Upper lobe of right lung (tissue), 1 donor: ENCODE data around the gene BBS4. TPM values are rescaled to one million over a fixed set of nuclear protein-coding genes. Genes with fewer than 3 reads are reported as not detected.
"Not testable (repeated sequence)": the region's sequence is repeated elsewhere in the genome, so short reads cannot be mapped to it uniquely, and the experiment has no call there.

Experiments
- ATAC-seq: fragments of 200-7000 bp; cut with Tn5 transposase; one replicate; pipeline ENCODE4 v1.9.1; 2020; ENCODE audit warnings: mild to moderate bottlenecking, moderate library complexity
- DNase-seq: peaks from one replicate; pipeline ENCODE4 v3.0.0-alpha.2; 2020
- H3K27ac ChIP-seq: fragments of 200-600 bp; one replicate; pipeline ENCODE4 v1.8.0; 2022
- H3K27me3 ChIP-seq: fragments of 200-600 bp; one replicate; pipeline ENCODE4 v1.8.0; 2022; ENCODE audit warnings: mild to moderate bottlenecking
- H3K36me3 ChIP-seq: fragments of 200-600 bp; one replicate; pipeline ENCODE4 v1.8.0; 2022
- H3K4me1 ChIP-seq: fragments of 200-600 bp; one replicate; pipeline ENCODE4 v1.8.0; 2022
- H3K4me3 ChIP-seq: fragments of 200-600 bp; one replicate; pipeline ENCODE4 v1.8.0; 2022; ENCODE audit warnings: mild to moderate bottlenecking
- H3K9me3 ChIP-seq: fragments of 200-600 bp; one replicate; pipeline ENCODE4 v1.8.0; 2022
- intact Hi-C: fragments of 100-400 bp; cut with DNase I; formaldehyde crosslinking; loops from one replicate; pipeline ENCODE4 v1.11.0; 2022
- long read RNA-seq: library from polyadenylated mRNA; unstranded; transcript quantifications from one replicate; pipeline ENCODE4 v2.0.0, GENCODE V29; 2021
- total RNA-seq: library from RNA; stranded (reverse); fragmentation: NEBNext Ultra II Directional; extraction: Animal tissue kit (Norgen Biotek cat#: 25700); gene quantifications from one replicate; pipeline ENCODE4 v1.2.1, GENCODE V29; 2021
- TF ChIP-seq, protein P1 (sequence below): fragments of 200-600 bp; IDR thresholded peaks from one replicate; pipeline ENCODE4 v1.8.0; 2022; ENCODE audit warnings: antibody characterized with exemption
- donor health status: DM: no; HTN: yes; CAD: no; lungs with severe emphysema.

Gene BBS4, protein sequence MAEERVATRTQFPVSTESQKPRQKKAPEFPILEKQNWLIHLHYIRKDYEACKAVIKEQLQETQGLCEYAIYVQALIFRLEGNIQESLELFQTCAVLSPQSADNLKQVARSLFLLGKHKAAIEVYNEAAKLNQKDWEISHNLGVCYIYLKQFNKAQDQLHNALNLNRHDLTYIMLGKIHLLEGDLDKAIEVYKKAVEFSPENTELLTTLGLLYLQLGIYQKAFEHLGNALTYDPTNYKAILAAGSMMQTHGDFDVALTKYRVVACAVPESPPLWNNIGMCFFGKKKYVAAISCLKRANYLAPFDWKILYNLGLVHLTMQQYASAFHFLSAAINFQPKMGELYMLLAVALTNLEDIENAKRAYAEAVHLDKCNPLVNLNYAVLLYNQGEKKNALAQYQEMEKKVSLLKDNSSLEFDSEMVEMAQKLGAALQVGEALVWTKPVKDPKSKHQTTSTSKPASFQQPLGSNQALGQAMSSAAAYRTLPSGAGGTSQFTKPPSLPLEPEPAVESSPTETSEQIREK
- total RNA-seq: 18.1 TPM
- long read RNA-seq, transcript BBS4-201 (16 exons, 2,490 nt): major isoform, 6 of 17 reads
- long read RNA-seq, partial matches to known transcripts: 4 of 17 reads
- long read RNA-seq, other reads (novel, unspliced or antisense): 7 of 17 reads

DNA sequence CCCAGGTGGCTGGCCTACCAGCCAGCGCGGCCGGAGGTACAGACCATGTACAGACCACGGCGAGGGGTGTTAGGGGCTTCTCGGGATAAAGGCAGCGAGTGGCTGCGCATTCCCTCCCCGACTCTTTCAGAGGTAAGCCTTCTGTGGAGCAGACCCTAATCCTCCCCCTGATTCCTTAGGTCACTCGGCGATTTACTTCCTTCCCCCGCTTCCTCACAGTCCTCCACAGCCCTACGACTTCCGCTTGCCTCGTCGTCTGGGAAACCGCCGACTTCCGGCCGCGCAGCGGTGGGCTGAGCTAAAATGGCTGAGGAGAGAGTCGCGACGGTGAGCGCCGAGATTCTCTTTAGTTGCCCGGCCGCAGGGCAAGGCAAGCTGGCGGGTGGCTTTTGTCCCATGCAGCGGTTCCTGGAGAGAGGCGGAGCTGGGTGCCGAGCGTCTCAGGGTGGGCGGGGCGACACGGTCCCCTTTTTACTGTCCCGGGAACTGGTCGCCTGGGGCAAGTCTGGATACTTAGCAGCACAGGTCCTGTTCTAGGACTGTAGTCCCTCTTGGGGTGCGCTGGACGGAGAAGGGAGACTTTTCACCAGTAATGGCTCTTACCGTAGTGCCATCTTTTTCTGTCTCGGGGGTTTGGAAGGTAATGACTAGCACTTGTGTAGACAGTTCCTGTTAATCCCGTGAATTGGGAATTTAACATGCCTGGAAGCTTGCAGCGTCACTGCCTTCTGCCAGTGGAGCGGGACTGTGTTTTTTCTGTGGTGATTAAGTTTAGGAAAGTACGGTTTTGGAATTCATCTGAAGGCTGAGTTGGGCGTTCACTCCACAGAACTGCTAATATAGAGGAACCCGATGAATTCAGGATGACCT is at the start of gene BBS4, which contains the start of gene HIGD2B:
Gene BBS4 (plus strand): TSS at position 283 of the 870 bp plus-strand sequence. CDS start 21 bp downstream, at position 304.
Gene HIGD2B (minus strand): TSS at position 258 of the 870 bp plus-strand sequence. CDS start 9,808 bp downstream, outside the sequence.
- H3K9me3 ChIP-seq: no peaks in the 10 kb centered on the region
- H3K36me3 ChIP-seq: no peaks in the 10 kb centered on the region
- TF ChIP-seq, protein P1, sequence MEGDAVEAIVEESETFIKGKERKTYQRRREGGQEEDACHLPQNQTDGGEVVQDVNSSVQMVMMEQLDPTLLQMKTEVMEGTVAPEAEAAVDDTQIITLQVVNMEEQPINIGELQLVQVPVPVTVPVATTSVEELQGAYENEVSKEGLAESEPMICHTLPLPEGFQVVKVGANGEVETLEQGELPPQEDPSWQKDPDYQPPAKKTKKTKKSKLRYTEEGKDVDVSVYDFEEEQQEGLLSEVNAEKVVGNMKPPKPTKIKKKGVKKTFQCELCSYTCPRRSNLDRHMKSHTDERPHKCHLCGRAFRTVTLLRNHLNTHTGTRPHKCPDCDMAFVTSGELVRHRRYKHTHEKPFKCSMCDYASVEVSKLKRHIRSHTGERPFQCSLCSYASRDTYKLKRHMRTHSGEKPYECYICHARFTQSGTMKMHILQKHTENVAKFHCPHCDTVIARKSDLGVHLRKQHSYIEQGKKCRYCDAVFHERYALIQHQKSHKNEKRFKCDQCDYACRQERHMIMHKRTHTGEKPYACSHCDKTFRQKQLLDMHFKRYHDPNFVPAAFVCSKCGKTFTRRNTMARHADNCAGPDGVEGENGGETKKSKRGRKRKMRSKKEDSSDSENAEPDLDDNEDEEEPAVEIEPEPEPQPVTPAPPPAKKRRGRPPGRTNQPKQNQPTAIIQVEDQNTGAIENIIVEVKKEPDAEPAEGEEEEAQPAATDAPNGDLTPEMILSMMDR: no peak
- H3K27me3 ChIP-seq: no peaks in the 10 kb centered on the region
- peaks cover 4% of the 10 kb centered on the region for H3K4me1 ChIP-seq
- peak; percentile 95 for DNase-seq
- peak; percentile 99 for ATAC-seq
- H3K27ac ChIP-seq: peak within 1 kb of the TSS; percentile 94
- peak within 1 kb of the TSS; percentile 76 for H3K4me3 ChIP-seq
- intact Hi-C loops: no loop called here

DNA sequence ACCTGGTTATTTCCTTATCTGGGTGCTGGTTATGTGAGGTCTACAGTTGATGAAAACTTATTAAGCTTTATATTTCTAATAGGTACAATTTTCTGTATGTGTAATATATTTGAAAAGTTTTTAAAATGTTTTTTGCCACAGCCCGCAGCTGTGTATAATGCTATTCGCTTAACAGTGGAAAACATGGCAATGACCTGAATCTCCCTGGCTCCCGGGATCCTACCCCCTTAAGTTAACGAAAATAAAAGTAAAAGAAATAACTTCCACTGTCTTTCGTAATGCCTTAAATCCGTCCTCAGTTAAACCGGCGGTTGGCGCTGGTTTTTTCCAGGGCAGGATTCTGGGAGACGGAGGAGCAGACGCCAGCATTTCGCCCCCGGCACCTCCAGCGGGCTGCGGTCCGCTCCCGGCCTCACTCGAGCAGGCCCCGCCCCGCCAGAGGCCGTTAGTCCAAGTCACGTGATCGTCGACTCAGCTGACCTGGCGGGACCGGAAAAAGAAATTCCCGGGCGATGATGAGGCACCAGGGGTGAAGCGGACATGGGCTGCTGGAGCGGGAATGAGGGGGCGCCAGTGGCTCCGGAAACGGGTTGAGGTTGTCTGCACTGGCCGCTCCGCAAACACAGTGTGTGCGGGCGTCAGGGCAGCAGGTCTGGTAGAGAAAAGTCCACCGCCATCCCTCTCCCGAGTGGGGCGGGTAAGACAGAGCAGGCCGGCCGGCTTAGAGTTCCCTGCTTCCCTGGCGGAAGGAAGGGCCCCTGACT is 49.3 kb upstream of the BBS4 start:
- intact Hi-C loops, H3K9me3 ChIP-seq, H3K27ac ChIP-seq, H3K4me1 ChIP-seq, H3K36me3 ChIP-seq, H3K27me3 ChIP-seq: not testable (repeated sequence)
- peak; percentile 88 for DNase-seq
- H3K4me3 ChIP-seq: peak overlapping the region; percentile 44
- peak; percentile 92 for ATAC-seq

DNA sequence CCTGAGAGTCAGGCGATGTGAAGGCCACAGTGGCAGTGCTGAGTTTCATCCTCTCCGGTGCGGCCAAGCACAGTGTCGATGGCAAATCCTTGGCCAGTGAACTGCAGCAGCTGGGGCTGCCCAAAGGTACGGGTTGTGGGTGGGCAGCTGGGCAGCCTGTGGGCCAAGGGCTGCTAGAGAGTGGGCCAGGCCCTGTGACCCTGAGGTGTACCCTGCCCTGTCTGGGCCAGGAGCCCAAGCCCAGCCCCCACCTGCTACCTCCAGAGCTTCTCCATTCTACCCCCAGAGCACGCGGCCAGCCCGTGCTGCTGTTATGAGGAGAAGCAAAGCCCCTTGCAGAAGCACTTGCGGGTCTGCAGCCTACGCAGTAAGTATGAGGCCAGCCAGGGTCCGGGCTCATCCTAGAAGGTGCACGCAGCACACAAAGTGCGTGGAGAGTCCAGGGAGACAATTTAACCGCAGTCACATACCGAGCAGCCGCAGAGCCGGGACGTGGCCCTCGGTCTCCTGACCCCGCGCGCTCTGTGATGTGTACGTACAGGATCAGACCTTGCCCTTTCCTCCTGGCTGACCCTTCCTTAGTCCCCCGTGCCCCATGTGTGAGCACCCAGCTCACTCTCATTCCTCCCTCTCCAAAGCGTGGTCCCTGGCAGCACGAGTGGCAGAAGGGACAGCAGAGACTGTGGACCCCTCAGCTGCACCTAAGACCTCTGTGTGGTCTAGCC is 46.1 kb upstream of the BBS4 start:
- ATAC-seq, DNase-seq, H3K4me3 ChIP-seq, H3K9me3 ChIP-seq, intact Hi-C loops, H3K27me3 ChIP-seq, H3K36me3 ChIP-seq, H3K27ac ChIP-seq, H3K4me1 ChIP-seq: not testable (repeated sequence)

DNA sequence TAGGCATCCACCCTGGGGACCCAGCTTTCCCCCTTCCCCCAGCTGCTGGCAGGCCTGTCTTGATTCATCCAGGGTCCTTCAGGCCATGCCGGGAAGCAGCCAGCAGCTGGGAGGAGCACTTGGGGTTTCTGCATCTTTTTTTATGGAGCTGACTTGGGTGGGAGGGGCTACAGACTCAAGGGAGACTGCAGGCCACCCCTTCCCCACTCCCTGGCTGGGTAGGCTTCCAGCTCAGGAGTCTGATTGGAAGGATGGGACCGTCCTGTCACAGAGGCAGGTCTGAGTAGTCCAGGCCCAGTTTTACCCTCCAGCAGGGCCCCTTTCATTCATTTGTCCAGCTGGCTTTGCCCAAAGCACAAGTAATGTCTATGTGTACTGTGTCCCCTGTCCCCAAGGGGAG is 43.7 kb upstream of the BBS4 start:
- intact Hi-C loops, H3K9me3 ChIP-seq, H3K4me3 ChIP-seq, ATAC-seq, H3K27me3 ChIP-seq, H3K4me1 ChIP-seq, DNase-seq, H3K27ac ChIP-seq, H3K36me3 ChIP-seq: not testable (repeated sequence)

DNA sequence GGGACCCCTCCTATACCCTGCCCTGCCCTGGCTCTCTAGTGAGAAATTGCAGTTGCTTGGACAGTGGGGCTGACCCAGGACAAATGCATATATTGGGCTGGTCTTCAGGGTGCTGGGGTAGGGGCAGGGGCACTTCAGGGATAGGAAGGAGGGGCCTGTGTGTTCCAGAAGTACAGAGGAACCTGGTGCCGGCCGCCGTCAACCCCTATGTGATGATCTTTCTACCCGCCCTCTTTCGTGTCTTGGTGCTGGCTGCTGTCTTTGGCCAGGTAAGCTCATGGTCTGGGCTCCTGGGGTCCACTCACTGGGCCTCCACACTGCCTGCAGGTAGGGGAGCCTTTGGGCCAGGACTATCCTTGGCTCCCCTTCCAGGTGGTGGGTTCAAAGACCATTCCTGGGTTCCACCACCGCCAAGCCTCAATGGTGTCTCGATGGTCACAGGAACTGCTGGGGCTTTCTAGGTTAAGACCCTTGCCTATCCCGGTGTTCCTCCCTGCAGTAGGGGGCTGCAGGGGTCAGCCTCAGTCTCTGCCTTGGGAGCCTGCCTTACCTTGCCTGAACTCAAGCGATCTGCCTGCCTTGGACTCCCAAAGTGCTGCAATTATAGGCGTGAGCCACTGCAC is 37.3 kb upstream of the BBS4 start:
- intact Hi-C loops, DNase-seq: not testable (repeated sequence)

DNA sequence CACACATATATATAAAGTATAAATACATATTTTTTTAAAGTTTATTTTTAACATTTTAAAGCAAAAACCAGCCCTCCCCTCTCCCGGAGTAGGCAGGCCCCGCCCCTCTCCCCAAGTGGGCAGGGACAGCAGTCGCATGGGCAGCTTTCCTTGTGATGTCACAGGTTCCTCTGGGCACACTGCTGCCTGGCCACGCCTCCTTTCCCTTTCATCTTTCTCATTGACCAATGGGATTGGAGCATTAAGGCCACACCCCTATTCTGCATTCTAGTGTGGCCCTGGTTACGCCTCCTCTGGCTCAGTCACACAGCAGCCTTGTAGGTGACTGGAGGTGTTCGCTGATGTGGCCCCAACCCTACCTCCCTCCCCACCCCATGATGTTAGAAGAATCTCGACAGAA is 31.6 kb upstream of the BBS4 start, which contains the start of gene GOLGA6B:
Gene GOLGA6B (plus strand): TSS at position 301 of the 400 bp plus-strand sequence. CDS start 41 bp downstream, at position 342.
- not testable (repeated sequence) for DNase-seq

More for the DNA sequence above, 37.3 kb upstream of the BBS4 start:
- not testable (repeated sequence) for H3K4me1 ChIP-seq, H3K4me3 ChIP-seq, H3K36me3 ChIP-seq, H3K27me3 ChIP-seq, H3K27ac ChIP-seq, H3K9me3 ChIP-seq
- ATAC-seq: peak; percentile 27

DNA sequence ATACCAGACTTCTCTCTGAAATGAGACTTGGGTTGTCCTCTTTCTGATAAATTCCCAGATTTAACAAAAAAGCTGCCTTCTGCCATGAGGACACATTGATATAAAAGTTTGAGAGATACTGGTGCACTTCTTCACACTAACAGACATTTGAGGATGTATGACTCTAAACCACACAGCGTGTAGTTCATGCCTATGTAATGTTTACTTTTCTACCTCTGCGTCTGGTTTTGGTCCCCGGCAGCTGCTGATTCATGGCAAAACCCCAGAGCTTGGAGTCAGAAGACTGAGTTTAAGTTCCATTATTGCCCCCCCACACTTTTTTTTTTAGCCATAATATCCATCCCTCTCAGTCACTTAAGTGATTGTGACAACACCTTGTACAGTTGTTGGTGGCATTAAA is 30.0 kb upstream of the BBS4 start:
- H3K4me3 ChIP-seq, H3K4me1 ChIP-seq, H3K27ac ChIP-seq, DNase-seq, ATAC-seq, H3K27me3 ChIP-seq, H3K9me3 ChIP-seq, H3K36me3 ChIP-seq, intact Hi-C loops: not testable (repeated sequence)

More for the DNA sequence above, 31.6 kb upstream of the BBS4 start, which contains the start of gene GOLGA6B:
- H3K9me3 ChIP-seq, H3K4me3 ChIP-seq, H3K36me3 ChIP-seq, intact Hi-C loops, H3K27me3 ChIP-seq, H3K27ac ChIP-seq, H3K4me1 ChIP-seq, ATAC-seq: not testable (repeated sequence)

DNA sequence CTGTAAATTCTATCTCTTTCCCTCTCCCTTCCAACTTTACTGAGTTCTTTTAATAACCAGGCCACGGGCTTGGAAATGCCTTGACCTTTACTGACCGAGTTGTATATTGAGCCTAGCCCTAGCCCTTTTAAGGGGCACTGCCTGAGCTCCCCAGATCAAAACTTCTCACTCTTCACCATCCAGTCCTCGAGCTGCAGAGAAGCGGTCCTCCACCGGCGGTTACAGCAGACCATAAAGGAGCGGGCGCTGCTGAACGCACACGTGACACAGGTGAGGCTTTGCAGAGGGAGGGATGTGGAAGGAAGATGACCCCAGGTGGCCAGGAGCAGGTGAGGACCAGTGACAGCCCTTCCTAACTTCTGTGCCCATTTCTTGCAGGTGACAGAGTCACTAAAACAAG is 24.9 kb upstream of the BBS4 start:
- intact Hi-C loops, ATAC-seq, H3K9me3 ChIP-seq, DNase-seq, H3K36me3 ChIP-seq, H3K27ac ChIP-seq, H3K4me3 ChIP-seq, H3K4me1 ChIP-seq, H3K27me3 ChIP-seq: not testable (repeated sequence)

DNA sequence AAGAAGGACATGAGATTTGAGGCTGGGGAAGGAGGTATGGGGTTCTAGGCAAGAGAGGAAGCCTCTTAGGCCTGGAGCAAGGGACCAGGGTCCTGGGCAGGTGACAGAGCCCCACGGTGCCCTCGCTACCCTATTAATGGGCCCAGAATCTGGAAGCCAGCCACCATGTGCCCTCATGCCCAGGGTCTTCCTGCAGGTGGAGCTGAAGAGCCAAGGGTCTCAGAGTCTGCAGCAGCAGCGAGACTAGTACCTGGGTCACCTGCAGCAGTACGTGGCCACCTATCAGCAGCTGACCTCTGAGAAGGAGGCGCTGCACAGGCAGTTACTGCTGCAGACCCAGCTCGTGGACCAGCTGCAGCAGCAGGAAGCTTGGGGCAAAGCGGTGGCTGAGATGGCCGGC is 22.1 kb upstream of the BBS4 start:
- H3K4me3 ChIP-seq, intact Hi-C loops, H3K27ac ChIP-seq, H3K36me3 ChIP-seq, H3K27me3 ChIP-seq, H3K9me3 ChIP-seq, ATAC-seq, H3K4me1 ChIP-seq, DNase-seq: not testable (repeated sequence)

DNA sequence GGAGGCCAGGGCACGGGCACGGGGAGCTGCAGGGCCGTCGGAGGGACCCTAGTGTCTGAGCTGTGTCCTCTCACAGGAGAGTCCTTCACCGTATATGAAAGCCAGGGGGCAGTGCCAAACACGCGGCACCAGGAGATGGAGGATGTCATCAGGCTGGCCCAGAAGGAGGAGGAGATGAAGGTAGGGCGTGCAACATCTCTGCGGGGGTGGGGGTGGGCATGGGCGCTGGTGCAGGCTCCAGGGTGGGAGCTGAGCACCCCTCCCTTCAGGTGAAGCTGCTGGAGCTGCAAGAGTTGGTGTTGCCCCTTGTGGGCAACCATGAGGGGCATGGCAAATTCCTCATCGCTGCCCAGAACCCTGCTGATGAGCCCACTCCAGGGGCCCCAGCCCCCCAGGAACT is 20.3 kb upstream of the BBS4 start:
- ATAC-seq, H3K27ac ChIP-seq, DNase-seq, H3K4me1 ChIP-seq, H3K4me3 ChIP-seq, H3K9me3 ChIP-seq, intact Hi-C loops, H3K36me3 ChIP-seq, H3K27me3 ChIP-seq: not testable (repeated sequence)

DNA sequence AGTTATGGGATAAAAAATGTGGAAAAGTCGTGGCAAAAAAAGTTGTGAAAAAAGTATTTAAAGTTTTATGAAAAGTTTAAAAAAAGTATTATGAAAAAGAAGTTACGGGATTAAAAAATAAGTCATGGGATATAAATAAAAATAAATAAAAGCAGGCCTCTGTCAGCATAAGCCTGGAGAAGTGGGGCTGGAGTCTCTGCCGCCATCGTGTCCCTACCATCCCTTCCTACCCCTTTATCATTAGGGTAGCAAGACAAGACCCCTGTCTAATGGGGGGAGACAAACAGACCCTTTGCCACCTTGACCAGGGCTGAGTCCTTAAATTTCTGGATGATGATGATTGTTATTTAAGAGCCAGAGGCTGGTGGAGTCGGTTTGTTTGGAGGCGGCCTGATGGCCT is 16.2 kb upstream of the BBS4 start:
- H3K4me3 ChIP-seq, H3K27me3 ChIP-seq, ATAC-seq, H3K9me3 ChIP-seq, H3K27ac ChIP-seq, intact Hi-C loops, DNase-seq, H3K4me1 ChIP-seq, H3K36me3 ChIP-seq: not testable (repeated sequence)
